HuH-7.5 (cell line): Measurements from ENCODE around the gene IZUMO1.
"Not testable (repeated sequence)": the region's sequence is repeated elsewhere in the genome, so short reads cannot be mapped to it uniquely, and the experiment has no call there.

Source experiments
- DNase-seq: peaks from one replicate; pipeline ENCODE4 v3.0.0; 2011; ENCODE audit warnings: low spot score

Gene IZUMO1

DNA sequence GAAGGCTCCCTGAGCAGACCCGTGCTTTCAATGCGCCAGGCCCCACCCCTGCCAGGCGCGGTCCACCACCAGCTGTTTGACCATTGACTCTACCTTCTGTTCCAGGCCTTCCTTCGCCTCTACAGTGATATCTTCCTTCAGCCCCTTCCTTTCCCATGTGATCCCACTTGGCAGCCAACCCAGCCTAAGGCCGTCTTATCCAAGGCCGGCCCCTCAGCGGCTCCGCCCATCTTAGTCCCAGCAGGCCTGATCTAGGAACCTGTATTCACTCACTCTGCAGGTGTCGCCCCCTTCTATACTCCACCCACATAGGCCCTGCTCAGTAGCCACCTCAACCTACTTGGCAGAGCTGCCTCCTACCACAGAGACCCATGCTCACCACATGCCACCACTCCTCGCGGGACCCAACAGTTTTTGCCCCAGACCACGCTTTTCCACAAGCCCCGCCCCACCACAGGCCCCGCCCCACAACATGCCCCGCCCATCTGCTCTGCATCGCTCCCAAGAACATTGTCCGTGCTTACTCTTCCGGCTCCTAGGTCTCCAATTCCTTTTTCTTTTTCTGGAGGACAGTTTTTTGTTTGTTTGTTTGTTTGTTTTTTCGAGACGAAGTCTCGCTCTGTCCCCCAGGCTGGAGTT, 9.2 kb downstream of the IZUMO1 start:
- DNase-seq = no peak

DNA sequence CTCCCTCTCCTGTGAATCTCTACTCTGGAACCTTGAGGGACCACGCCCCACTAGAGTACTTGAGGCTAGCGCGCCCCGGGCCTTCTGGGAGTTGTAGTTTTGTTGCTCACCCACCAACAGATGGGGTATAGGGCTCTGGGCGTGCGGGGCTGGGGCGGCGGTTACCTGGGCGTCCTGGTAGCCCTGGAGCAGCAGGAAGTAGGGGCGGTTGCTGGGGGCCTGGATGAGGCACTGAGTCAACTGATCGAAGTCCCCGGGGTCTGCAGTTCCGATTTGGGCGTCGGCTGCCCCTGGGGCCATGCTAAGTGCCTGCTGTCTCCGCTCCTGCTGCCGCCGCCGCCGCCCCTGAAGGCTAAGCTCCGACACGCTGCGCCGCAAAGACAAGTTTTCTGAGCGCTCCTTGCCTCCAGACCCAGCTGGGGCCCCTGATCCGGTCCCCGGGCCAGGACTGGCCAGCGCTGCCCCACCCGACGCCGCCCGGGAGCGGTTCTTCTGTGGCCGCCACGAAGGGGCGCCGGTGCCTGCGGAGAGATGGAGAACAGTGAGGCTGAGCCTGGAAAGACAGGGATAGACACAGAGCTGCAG, 11.6 kb downstream of the IZUMO1 start:
- no peak for DNase-seq

DNA sequence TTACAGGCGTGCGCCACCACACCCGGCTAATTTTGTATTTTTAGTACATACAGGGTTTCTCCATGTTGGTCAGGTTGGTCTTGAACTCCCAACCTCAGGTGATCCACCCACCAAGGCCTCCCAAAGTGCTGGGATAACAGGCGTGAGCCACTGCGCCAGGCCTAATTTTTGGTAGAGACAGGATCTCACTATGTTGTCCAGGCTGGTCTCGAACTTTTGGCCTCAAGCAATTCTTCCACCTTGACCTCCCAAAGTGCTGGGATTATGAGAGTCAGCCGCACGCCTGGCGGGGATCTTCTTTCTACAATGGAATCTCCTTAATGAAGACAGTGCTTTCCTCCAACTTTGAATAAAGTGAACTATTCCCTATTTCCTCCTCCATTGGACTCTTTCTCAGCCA, 12.1 kb downstream of the IZUMO1 start:
- DNase-seq = no peak

DNA sequence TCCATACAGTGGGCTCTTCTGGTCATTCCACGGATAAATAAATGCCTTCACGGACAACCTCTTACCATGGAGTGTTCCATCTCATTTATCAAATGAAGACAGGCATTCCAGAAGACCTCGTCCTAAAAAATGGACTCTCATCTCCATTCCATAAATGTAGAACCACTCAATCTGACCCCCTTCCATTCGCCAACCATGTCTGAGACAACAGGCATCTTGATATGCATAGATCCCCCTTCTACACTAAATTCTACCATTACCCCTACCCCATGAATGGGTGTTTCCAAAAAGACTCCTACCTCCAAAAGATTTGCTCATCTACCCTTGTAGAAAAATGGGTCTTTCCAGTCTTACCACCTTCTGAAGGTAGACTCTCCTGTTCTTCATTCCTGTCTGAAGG, 15.3 kb downstream of the IZUMO1 start:
- no peak for DNase-seq

DNA sequence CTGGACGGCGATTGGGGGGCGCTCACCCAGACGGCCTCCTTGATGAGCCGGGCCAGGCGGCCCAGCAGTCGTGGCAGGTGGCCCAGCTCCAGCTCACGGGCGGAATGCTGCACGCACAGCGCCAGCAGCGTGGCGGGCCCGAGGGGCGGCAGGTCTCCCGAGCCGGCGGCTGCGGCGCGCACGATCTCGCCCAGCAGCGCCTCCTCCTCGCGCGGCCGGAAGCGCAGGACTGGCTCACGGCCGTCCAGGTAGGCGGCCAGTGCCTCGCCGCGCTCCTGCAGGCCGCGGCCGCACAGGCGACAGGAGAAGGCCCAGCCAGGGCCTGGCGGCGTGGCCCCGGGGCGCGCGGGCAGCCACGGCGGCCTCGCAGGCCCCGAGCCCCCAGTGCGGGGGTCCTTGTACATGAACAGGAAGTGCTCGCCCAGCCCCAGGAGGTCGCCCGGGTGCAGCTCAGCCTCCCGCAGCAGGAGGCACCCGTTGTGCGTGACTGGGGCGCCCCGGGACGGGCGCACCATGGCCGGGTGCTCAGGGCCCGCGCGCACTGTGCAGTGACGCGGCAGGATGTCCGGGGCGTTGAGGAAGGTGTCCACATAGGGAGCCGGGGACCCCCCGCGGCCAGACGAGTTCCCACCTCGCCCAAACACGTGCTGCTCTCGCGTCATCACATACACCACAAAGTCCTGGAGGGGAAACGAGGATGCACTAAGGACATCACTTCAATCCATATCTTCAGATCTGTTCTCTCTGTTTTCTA, 17.6 kb downstream of the IZUMO1 start:
- no peak for DNase-seq

DNA sequence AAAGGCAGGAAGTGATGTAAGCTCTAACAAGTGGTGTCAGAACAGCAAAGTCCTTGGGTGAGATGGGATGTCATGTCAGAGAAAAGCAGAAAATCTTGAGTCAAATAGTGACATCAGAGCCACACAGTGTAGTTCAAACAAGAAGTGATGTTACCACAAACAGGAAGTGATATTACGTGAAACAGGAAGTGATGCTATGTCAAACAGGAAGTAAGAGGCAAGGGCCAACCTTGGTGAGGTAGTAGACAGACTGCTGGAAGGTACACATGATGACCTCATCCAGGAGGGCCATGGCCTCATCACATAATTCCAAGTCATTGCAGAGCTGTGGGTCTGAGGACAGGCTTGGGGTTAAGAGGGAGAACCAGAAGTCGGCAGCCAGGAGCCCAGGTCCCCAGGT, 20.2 kb downstream of the IZUMO1 start:
- DNase-seq = no peak

DNA sequence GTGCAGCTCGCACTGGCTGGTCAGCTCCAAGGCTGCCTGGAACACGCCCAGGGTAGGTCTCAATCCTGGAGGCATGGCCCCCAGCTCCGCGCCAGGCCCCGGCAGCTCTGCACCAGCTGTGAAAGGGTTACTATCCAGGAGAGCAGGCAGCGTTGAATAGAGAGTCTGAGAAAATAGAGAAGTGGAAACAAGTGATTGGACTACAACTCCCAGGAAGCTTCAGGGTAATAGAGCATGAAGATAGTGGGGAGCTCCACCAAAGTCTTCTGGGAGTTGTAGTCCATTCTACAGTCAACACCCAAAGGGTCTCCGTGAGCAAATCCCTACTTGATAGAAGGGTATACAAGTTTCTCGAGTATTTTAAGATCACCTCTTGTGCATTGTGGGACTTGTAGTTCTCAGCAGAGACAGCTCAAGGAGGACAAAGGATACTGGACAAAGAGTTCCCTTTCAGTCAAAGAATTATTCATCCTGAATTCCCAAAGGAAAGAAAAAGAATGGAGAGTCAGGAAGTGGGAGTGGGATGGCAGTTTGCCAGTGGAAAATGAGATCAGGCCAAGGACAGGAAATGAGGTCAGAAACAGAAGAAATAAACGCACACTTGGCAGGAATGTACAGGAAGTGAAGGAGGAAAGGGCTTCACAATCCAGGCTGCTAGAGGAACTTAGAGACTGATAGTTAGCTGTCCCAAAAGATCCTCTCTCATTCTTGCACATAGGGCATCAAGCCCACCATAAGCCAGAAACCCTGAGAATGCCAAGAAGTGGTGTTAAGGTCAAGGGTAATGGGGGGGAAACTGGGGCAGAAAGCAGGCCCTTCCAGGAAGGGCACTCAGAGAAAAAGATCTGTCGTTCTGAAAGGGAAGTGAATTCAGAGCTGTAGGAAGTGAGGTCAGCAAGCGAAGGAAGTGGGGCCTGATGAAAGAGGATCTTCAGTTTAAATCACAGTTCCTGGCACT, 21.6 kb downstream of the IZUMO1 start:
- DNase-seq = no peak

DNA sequence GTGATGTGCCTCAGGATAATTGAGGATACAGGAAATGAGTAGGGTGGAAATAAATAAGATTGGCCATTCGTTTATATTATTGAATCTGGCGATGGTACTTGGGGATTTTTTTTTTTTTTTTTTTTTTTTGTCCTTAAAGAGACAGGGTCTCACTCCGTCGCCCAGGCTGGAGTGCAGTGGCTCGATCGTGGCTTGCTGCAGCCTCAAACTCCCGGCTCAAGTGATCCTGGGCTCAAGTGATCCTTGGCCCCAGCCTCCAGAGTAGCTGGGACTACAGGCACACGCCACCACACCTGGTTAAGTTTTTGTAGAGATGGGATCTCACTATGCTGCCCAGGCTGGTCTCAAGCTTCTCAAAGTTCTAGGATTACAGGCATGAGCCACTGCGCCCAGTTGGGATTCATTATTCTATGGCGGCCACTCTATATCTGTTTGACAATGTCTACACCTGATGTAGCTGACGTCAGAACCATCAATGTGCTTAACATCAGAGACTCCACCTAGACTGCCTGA, 24.5 kb downstream of the IZUMO1 start:
- DNase-seq = no peak

DNA sequence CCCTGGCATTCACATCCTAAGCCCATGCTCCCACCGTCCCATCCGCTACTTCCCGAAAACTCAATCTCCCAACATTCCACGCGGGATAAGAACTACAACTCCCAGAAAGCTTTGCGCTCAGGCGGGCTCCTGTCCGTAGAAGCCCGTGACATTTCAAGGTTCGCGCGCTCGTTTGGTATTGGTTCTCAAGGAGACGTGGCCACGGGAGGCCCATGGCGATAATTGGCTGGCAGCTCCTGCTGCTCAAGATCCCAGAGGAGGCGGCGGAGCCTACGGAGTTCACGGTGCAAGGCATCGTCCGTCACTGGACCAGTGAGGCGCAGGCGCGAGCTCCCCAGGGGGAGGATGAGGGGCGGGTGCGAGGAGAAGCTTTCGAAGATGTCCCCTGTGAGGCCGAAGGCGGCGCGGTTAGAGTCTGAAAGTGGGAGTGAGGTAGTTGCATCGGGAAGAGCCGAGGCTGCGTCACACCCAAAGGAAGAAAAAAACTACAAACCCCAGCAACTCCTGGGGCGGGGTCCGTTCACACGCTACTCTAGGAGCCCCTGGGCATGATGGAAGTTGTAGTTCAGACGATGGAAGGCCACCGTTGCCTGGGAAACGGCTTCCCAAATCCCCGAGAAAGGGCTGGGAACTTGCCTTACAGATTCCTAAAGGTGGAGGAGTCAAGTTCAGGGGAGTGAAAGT, 26.0 kb downstream of the IZUMO1 start:
- DNase-seq = peak; percentile 100

DNA sequence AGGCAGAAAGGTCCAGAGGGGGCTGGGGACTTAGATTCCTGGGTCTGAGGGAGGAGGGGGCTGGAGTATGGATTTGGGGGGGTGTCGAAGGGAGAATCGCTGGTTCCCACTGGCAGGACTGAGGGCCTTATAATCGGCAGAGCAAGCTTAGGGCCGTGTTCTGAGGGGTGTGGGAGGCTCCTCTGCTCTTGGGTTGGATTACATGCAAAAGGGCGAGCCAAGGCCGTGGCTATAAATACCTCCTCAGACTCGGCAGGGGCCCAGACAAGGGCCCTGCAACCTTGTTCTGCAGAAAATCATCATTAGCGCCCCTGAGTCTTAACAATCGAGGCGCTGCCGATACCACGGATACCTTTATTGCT, 26.5 kb downstream of the IZUMO1 start:
- no peak for DNase-seq

DNA sequence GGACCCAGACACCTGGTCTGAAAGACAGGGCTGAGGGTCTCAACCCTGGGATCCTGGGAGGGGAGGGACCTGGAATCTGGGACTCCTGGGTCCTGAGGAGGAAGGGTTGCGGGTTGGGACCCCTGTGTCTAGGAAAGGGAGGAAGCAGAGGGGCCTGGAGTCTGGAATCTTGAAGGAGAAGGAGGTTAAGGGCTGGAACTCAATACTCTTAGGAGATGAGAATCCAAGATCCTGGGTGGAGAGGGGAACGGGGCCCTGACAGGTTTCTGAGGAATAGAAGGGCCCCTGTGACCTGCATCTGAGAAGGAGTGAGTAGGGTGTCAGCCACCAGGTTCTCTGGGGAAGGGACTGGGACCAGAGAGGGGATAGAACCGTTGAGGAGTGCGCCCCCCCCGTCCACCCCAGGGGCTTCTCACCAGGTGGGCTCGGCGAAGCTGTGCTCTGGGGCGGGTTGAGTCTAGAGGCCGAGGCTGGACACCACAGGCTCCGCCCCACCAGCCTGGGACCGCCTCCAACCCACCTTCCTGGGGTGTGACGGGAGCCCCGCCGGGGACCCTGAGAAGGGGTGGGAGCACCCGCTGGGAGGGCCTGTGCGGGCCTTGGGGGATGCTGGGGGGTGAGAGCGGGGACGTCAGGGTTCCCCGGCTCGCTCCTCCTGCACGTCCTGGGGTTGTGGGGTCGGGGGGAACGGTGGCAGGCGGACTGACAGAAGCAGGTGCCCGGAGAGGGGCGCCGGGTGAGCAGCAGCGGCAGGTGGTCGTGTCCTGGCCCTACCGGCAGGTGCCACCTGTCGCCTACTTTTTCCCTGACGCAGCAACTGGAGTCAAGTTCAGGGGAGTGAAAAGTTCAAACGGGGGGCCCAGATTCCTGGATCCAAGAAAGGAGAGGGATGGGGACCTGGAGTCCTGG, 27.2 kb downstream of the IZUMO1 start, which contains the start of gene MAMSTR:
Gene MAMSTR (minus strand): TSS at position 463 of the 909 bp plus-strand sequence. CDS start 694 bp downstream, outside the sequence.
- no peak for DNase-seq

DNA sequence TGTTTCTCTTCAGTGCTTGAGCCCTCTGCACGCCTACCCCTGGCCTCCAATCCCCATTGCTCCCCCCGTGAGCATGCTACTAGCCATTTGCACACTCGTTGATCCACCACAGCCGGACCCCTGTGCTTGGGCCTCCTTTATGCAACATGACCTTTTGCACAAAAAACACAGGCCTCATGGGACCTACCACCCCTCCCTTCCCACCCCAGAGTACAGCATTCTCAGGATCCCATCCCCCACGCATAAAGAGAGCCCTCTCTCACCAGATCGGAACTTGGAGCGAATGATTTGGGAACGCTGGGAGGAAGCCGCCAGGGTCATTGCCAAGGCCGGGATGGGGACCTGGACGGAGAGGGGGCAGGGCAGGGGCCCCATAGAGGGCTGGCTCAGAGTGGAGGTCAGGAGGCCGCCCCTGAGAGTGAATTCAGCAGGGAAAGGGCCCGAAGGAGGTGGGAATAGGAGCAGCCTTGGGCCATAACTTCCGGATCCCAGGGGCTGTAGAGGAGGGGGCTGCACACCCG, 27.9 kb downstream of the IZUMO1 start:
- DNase-seq = no peak

DNA sequence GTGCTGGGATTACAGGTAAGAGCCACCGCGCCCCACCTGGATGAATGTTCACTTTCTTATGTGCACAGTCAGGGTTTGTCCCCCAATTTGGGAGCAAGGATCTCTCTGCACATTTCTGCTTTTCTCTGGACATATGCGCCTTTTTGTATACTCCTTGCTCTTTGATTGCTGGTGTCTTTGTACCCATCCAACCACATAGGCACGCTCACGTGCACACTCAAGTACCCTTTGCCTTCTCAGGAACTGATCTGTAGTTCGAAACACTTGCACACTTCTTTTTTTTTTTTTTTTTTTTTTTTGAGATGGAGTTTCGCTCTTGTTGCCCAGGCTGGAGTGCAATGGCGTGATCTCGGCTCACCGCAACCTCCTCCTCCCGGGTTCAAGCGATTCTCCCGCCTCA, 28.6 kb downstream of the IZUMO1 start:
- not testable (repeated sequence) for DNase-seq

DNA sequence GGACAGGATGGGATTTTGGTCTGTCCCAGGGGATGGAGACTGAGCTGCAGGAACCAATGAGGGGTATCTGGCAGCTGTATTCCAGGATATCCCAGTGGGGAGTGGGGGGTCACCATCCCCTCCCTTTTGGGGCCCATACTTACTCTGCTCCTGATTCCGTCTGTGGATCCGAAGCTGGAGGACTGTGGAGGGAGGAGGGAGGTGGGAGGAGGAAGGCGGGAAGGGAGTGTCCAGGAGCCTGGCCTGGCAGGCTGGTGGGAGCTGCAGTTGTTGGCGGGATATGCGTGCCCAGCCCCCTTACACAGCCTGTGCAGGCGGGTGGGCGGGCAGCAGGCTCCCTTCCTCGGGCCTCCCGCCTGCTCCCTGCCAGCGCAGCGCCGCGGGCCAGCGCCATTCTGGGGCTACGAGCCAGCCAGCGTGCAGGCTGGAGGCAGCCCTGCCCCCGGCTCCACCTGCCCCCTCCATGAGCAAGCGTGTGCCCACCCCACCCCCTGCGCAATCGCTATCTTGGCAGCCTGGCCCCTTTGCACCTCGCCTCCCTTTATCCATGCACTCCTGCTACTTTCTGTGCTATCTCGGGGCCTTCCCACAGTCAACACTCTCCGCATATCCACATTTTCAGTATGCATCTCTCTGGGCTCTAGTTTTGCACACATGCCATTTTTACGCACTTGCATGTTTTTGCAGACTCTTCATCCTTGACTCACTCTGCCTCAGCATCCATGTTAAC, 30.0 kb downstream of the IZUMO1 start:
- DNase-seq = no peak

DNA sequence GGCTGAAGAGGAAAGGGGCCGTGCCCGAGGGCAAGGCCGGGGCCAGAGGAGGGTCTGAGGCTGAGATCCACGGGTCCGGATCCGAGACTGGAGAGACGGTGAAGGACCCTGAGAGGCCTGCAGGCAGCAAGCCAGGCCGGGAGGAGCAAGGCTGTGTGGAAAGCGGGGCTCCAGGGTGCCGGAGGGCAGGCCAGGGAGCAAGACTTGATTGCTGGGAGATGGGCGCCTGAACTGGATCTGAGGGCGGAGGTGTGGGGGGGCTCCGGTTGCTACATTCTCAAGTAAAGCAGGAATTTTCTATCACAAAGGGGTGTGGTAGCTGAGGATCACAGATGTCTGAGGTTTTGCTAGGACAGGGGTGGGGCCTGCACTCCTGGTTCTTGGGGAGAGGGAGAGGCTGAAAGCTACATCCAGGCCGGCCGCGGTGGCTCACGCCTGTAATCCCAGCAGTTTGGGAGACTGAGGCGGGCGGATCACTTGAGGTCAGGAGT, 31.0 kb downstream of the IZUMO1 start:
- DNase-seq = no peak

DNA sequence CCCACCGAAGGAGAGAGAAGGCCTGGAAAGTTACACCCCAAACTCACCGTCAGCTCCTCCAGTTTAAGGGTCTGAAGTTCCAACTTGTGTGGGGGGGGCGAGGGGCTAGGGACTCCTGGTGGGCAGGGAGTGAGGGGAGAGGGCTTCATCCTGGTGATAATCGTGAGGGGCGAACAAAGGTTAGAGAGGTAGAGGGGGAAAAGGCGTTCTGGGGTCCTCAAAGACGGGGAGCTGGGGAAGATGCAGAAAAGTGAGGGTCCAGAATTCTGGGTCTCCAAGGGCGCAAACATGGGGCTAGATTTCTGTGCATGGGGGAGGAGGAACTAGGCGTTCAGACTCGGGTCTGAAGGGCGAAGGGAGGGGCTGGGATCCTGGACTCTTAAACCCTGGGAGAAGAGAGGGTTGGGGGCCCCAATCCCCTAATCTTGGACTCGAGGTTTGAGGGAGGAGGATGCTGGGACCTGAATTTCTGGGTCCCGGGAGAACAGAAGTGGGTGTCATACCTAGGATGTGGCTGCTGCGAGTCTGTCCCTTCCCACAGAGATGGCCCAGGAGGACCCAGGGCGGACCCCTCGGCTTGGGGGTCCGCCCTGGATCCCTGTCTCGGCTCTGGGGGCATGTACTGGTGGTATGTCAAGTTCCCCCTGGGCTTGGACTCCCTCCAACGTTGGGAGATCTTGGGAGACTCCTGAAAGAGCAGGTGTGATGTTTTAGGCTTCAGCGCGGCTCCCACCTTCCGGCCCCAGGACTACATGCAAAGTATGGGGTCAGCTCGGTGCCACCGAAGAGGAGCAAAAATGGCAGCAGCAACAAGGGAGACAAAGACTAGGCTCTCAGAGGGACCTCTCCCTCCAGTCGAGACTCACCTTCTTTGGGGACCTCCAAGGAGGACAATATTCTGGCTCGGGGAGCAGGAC, 31.7 kb downstream of the IZUMO1 start:
- no peak for DNase-seq

DNA sequence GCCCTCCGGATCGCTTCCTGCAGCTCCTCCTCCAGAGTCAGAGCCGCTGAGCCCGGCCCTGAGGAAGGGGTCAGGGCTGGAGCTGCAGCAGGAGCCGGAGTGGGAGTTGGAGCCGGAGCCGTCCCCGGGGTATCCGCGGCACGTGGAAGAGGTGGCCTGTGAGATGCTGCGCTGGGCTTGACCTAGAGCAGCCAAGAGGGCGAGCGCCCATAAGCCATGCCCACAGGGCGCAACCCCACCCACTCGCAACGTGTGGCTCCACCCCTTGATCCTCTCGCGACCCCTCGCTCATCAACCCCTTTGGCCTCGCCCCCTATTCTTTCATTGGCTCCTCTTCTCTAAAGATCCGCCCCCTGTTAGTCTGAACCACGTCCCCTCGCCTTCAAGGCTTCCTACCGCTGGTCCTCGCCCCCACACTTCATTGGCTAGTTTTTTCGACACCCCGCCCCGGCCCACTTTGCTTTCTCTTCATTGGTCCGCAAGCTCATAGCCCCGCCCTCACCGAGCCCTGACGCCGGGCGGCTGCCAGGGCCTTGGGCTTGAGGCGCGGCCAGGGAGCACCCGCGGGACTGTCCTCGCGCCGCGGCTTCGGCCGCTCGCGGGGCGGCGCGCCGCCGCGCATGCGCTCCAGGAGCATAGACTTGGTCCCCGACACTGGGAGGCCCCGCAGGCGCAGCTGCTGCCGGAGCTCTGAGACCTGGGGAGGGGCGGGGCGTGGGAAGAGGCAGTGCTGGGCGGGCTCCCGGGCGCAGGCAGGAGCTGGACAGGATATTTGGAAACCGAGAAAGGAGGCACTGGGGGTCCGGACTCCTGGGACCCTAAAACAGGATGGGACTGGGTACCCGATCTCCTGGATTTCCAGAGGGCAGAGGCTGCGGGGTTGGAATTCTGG, 32.6 kb downstream of the IZUMO1 start:
- DNase-seq = peak; percentile 99
